NCI-H69 (cell line): ENCODE measurements around the gene MLXIPL.
"Not testable (repeated sequence)": the region's sequence is repeated elsewhere in the genome, so short reads cannot be mapped to it uniquely, and the experiment has no call there.

Experiments used
- DNase-seq: peaks from one replicate; lab custom pipeline; 2025; lab: John Stamatoyannopoulos, UW

Gene MLXIPL

GRCh38 chr7:73644688-73645286 lies 20.5 kb upstream of the MLXIPL start:
- no peak for DNase-seq

DNA sequence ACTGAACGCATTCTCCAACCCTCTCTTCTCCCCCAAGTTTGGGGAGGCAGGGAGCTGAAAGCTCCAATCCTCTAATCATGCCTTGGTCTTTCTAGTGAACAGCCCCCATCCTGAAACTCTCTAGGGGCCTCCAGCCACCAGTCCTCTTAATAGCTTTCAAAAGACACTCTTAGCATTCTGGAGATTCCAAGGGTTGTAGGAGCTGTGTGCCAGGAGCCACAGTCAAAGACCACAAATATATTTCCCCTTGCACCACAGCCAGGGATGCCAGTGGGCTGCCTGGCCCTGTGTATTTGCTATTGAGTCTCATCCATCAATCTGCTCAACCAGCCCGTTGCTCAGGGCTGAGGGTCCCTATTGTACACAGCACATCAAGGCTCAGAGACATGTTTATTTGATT lies 18.5 kb upstream of the MLXIPL start:
- no peak for DNase-seq

DNA sequence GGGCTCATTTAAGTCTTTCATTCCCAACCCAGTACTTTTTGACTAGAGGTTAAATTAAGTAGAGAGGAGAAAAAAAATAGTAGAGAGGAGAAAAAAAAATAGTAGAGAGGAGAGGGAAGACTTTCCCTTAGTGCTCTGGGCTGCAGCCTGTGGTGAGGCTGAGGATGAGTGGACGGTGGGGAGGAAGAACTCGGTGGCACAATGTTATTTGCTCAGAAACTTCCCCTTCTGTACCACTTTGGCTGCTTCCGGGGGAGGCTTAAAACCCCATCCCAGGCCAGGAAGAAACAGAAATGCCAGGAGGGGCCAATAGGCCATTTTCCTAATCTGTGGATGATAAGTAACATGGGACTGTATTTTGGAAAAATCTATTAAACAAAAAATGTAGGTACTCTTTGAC lies 14.6 kb upstream of the MLXIPL start:
- DNase-seq = no peak

GRCh38 chr7:73635428-73636200 lies 11.3 kb upstream of the MLXIPL start:
- DNase-seq = no peak

DNA sequence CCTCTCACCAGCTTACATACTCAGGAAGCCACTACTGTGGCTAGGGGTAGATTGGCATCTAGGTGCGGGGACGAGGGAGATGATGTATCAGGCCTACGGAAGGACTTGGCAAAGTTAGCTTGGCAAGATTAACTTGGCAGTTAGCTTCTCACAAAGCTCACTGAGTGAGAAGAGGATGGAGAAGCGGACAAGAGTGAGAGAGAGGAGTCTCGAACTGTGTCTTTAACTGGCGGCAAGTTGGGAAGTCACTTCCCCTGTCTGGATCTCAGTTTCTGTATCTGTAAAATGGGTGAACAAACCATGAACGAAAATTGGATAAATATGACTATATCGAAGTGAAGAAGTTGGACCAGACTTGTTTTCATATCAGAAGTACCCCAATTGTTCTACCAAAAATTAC lies 9.5 kb upstream of the MLXIPL start:
- no peak for DNase-seq

DNA sequence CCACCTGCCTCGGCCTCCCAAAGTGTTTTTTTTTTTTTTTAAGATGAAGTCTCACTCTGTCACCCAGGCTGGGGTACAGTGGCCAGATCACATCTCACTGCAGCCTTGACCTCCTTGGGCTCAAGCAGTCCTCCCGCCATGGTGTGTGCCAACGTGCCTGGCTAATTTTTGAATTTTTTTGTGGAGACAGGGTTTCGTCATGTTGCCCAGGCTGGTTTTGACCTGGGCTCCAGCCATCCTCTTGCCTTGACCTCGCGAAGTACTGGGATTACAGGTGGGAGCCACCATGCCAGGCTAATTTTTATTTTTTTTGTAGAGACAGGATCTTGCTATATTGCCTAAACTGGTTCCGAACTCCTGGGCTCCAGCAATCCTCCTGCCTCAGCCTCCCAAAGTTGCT lies 9.0 kb upstream of the MLXIPL start:
- DNase-seq = no peak

- DNase-seq = no peak
These were observed 7.2 kb upstream of the MLXIPL start for GRCh38 chr7:73631558-73631957.

- DNase-seq = no peak
These were observed 4.2 kb upstream of the MLXIPL start for GRCh38 chr7:73628504-73628903.

GRCh38 chr7:73626814-73627213 lies 2.5 kb upstream of the MLXIPL start:
- peak; percentile 79 for DNase-seq

- DNase-seq = no peak
These were observed 954 bp upstream of the MLXIPL start for GRCh38 chr7:73625276-73625675.

GRCh38 chr7:73624669-73625001 lies 313 bp upstream of the MLXIPL start:
- no peak for DNase-seq

DNA sequence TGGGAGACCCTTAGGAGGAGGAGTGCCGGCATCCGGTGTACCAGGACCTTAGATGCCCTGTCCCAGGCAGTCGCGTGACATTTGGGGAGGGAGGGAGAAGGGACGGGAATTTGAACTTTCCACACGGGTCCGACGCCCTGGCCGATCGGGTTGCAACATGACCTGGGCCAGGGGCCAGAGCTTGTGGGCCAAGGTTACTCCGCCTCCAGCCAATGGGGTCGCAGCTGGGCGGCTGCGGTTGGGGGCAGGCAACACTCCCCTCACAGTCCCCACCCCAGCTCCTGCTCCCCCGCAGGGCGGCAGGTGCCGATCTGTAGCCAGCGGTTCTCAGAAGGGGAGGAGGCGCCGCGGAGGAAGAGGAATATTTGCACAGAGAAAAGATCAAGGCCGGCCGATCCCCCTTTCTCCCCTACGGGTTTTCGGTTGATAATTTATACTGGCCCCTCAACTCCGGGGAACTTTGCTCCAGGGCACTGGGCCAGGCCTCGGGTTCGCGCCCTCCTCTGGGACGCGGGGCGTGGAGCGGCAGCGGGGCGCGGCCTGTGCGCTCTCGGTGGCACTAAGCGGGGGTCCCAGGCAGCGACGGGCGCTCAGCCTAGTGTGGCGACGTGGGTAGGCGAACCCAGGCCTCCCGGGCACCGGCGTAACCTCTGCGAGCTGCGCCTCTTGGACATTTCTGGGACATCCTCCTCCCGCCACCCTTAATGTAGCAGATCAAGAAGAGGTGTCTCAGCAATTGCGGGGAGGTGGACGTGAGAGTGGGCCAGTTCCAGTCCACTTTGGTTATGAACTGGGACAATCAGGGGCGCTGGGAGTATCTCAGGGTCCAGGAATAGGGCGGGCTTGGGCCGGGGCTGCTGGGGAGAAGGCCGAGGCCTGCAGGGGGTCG lies 1.2 kb downstream of the MLXIPL start:
- DNase-seq = peak; percentile 63

- DNase-seq = no peak
These were observed 1.8 kb downstream of the MLXIPL start for GRCh38 chr7:73622527-73622908.

DNA sequence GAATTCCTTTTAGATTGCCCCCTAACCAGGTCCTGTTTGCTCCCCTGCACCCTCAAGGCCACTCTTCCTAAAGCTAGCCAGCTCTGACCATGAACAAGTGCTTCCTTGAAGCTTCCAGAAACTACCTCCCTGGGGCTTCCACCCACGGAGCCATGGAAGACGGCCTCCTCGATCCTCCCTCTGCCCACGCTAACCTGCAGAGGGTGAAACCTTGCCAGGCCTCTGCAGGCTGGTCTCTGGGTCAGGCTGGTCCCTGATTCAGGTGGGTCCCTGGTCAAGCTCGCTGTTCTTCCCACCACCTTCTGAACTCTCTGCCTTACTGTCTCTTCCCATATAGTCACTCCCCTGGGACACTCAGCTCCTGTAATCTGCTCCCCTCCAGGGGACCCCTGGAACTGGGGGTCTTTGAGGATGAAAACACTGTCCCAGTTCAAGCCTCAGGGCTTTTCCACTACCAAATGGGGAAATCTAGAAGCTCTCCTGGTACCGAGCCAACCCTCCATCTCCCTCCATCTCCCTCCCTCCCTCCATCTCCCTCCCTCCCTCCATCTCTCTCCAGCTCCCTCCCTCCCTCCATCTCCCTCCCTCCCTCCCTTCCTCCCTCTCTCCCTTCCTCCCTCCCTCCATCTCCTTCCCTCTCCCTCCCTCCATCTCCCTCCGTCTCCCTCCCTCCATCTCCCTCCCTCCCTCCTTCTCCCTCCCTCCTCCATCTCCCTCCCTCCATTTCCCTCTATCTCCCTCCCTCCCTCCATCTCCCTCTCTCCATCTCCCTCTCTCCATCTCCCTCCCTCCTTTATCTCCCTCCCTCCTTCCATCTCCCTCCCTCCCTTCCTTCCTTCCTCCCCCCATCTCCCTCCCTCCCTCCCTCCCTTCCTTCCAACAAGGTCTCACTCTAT lies 2.9 kb downstream of the MLXIPL start:
- peak; percentile 63 for DNase-seq

- not testable (repeated sequence) for DNase-seq
These were observed 4.9 kb downstream of the MLXIPL start for GRCh38 chr7:73619394-73619793.

DNA sequence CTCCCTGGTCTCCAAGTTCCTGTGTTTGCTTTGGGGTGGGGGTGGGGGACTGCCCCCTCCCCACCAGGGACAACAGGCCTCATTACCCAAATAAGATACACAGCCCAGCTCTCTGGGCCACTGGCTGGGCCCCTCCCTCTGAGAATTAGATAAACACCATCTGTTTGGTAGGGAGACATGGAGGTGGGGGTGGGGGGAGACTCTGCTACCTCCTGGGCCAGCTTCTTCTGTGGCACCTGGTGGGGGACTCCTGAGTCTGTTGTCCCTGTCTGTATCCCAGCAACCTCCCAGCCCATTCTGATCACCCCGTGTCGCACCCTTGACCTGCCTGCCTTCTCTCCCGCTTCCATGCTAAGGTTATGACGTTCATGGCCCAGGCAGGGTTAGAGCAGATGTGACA lies 5.8 kb downstream of the MLXIPL start:
- peak; percentile 73 for DNase-seq

DNA sequence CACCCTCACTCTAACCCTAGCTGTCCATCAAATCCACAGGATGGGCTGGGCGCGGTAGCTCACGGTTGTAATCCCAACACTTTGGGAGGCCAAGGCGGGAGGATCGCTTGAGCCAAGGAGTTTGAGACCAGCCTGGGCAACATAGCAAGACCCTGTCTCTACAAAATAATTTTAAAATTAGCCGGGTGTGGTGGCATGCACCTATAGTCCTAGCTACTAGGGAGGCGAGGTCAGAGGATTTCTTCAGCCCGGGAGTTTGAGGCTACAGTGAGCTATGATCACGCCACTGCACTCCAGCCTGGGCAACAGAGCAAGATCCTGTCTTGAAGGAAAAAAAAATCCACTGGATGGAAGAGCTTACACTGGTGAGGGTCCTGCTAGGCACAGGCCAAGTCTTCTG lies 6.8 kb downstream of the MLXIPL start:
- DNase-seq = not testable (repeated sequence)

DNA sequence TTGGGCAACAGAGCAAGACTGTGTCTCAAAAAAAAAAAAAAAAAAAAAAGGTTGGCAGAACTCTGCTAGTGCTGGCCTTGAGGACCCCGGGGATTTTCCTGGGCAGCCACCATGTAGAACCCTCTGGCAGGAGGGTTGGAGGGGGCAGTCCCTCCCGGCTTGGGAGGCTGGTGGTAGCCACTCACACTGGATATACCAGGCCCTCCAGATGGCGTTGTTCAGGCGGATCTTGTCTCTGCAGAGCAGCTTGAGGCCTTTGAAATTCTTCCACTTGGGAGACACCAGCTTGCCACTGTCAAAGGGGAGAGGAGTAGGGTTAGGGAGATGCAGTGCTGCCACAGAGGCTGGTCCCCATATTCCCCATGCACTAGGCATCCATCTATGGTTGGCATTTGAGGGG lies 8.4 kb downstream of the MLXIPL start:
- peak; percentile 48 for DNase-seq

GRCh38 chr7:73614937-73615336 lies 9.4 kb downstream of the MLXIPL start:
- not testable (repeated sequence) for DNase-seq

- no peak for DNase-seq
These were observed 10.2 kb downstream of the MLXIPL start for GRCh38 chr7:73613954-73614735.

DNA sequence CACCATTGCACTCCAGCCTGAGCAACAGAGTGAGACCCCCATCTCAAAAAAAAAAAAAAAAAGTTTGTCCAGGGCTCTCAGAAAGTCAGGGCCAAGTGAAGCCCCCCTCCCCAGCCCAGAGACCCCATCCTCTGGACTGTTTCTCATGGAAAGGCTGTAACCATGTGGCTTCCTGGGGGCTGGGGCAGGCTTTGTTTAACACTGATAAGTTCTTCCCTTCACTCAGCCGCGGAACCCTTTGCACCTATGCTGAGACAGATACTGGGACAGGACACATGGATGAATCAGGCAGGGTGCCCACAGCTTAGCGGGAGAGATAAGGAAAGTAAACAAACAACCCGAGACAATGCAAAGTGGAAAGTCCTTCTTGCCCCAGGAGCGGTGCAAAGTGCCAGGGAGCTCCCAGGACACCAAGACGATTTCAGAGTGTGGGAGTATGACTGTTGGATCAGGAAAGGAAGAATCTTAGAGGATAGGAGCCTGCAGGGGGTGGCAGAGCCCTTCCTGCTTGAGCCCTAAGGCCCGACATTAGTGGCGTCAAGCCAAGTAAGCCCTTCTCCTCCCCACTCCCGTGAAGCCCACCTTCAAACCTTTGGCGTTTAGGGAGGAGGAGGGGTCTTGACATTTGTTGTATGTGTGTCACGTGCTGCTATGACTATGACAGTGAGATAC lies 11.6 kb downstream of the MLXIPL start:
- DNase-seq = peak; percentile 28
